Stimulated activated CD4-positive, alpha-beta T cell treated with anti-CD3 and anti-CD28 coated beads, Interleukin-1b, Interleukin-23, amount 100 ng/mL, for 4 hours (primary cell): ENCODE results near the gene NUDT5.

ENCODE experiments used
- DNase-seq, 2 donors: peaks; one replicate each; pipeline ENCODE4 v3.0.0-alpha.2; 2020; ENCODE audit warnings: low read depth in 2 of 2

Gene NUDT5

GRCh38 chr10:12165036-12165435, 30.7 kb downstream of the NUDT5 start:
- DNase-seq = no peak

GRCh38 chr10:12164085-12164484, 31.6 kb downstream of the NUDT5 start:
- DNase-seq = no peak

DNA sequence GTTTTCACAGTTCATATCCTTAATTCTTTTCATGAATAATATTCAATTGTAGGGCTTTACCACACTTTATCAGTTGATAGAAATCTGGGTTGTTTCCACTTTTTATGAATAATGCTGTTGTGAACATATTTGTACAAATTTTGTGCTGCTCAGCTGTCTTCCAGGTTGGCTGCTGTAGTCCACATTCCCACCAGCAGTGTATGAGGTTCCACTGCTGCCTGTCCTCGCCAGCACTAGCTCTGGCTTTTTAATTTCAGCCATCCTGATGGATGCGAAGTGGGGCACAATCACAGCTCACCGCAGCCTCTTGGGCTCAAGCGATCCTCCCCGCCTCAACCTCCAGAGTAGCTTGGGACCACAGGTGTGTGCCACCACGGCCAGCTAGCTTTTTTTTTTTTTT, 32.8 kb downstream of the NUDT5 start:
- DNase-seq = no peak

- DNase-seq = no peak
These were observed 35.0 kb downstream of the NUDT5 start for GRCh38 chr10:12160664-12161063.

- no peak for DNase-seq
These were observed 37.6 kb downstream of the NUDT5 start for GRCh38 chr10:12158111-12158510.

GRCh38 chr10:12156367-12157123, 39.1 kb downstream of the NUDT5 start:
- DNase-seq = no peak

GRCh38 chr10:12154516-12154915, 41.2 kb downstream of the NUDT5 start:
- no peak for DNase-seq

DNA sequence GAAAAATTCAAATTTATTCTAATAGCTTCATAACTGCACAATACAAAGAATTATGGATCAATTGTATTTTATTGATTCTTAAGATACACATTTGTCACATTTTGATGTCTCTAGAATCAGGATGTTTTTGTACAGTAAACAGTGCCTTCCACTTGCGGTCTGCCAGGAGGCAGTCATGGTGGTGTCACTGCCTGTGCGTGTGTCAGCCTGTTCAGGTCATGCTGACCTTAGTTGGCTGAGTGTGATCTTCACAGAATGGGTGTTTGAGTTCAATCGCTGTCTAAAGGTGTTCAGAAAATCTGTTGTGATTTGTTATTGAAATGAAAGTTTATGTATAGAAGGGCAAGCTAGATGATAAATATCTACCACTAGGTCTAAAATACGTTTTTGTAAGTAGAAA, 45.5 kb downstream of the NUDT5 start:
- DNase-seq = no peak

DNA sequence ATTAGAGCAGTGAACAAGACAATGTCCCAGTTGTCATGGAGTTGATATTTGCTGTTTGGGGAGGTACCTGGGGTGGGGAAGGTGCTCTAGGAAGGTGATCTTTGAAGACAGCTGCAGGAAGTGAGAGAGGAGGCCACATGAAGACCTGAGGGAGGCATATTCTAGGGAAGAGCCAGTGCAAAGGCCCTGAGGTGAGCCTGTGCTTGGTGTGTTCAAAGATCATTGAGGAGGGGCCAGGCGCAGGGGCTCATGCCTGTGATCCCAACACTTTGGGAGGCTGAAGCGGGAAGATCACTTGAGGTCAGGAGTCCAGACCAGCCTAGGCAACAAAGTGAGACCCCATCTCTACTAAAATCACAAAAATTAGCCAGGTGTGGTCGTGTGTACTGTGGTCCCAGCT, 51.2 kb downstream of the NUDT5 start:
- DNase-seq = no peak

DNA sequence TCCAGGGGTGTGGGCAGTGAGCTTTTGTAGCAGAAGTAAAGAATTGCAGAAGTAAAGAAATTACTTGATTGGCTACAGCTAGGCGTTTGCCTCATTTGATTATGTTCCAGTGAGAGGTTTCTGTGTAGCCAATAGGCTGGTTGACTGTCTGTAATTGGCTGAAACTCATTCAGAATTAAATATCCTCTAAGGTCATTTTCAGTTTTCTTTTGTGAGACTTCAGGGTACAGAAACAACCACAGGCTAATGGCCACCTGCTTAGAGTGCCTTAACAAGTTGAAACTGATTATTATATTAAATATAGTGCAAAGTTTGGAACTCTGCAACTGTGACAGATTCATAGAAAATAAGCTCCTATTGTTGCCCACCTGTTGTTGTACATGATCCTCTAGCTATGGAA, 55.7 kb downstream of the NUDT5 start:
- DNase-seq = no peak

GRCh38 chr10:12135631-12136030, 60.1 kb downstream of the NUDT5 start:
- no peak for DNase-seq

DNA sequence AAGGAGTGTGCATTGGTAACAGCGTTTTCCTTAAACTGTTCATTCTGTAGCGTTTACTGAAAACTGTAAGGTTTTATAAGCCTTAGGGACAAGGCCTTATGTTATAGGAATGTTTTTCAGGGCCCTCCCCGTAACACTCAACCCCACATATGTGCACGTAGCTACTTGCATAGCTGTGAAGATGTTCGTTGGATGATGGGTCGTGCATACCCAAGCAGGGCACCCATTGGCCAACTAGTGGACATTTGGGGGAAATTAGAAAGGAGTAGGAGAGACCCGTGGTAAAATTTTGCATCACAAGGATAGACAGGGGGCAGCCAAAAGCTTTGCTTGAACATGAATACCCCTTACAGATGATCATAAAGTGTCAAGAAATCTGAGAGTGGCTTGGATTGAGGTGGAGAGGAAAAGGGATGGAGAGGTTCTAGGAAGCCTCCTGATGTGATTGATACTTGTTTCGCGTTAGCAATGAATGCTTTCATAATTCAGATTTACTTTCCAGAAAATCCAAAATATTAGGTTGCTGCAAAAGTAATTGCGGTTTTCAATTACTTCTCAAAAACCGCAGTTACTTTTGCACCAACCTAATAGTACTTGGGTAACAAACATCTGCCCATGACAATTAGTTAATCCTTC, 65.3 kb downstream of the NUDT5 start:
- DNase-seq = no peak

- peak; percentile 98 to 99 for DNase-seq
These were observed 66.2 kb downstream of the NUDT5 start, which contains the start of gene SEC61A2 for GRCh38 chr10:12129222-12130111. Gene SEC61A2, plus strand, starts transcription at chr10:12129677. Its CDS starts 111 bp downstream, at chr10:12129788.

DNA sequence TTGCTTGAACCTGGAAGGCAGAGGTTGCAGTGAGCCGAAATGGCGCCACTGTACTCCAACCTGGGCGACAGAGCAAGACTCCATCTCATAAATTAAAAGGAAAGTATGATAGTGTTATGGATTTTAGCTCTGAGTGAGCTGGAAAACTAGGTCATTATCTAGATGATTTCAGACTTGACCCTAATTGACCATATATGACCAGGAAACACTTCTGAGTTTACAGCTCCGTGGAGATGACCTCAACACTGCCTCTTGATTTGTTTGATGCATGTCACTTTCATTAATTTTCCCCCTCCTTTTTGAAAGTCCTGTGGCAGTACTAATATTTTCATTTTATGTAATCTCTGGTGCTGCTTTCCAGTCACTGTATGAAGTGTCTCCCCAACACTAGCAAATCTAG, 74.0 kb downstream of the NUDT5 start:
- no peak for DNase-seq
